ENCODE measurements around the gene WDTC1. TPM values are rescaled to one million over a fixed set of nuclear protein-coding genes. Genes with fewer than 3 reads are reported as not detected.

WDTC1 gene
- total and polyA plus RNA-seq, 2 of the 8 experiments (the other 6 are each of a cell fraction or from before 2014, with no cell fraction given), result 7.5 to 18.7 TPM

DNA sequence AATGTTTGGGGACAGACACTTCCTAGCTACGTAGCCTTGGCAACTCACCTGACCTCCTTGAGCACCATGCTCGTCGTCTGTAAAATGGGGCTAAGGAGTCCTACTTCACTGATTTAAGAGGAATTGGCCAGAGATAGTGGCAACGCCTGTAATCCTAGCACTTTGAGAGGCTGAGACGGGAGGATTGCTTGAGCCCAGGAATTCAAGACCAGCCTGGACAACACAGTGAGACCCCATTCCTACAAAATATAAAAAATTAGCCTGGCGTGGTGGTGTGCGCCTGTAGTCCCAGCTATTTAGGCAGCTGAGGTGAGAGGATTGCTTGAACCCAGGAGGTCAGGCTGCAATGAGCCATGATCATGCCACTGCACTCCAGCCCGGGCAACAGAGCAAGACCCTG, 111.9 kb downstream of the WDTC1 start:
- H3K14ac ChIP-seq (ENCODE audit: insufficient read length), result no peak overlapping the region
- no peak overlapping the region for H2BK15ac ChIP-seq (ENCODE audit: low read length)

More for the DNA sequence above, 111.9 kb downstream of the WDTC1 start:
- Histone ChIP-seq H2BK120ac (replicated peaks; ENCODE audit: low read depth, low read length) (no peak overlapping the region), H3K4ac (replicated peaks; ENCODE audit: insufficient read length, low read depth, low read length) (no peak overlapping the region), H3K79me2 (ENCODE audit: control insufficient read depth in 1 of 2, insufficient read depth in 2 of 2, low read length in 2 of 2) (peaks cover 0 to 4% of the 10 kb centered on the region in 2 experiments; a peak in 1 of 4 replicates), H2BK12ac (ENCODE audit: low read depth, low read length) (no peak overlapping the region), H3K4me1 (replicated peaks in 1 of 4; ENCODE audit: control insufficient read depth in 3 of 4, insufficient read depth in 4 of 4, low read length in 3 of 4) (peaks cover 0 to 36% (median 25%) of the 10 kb centered on the region in 4 experiments; a peak in 6 of 7 replicates), H3K4me3 (ENCODE audit: extremely low read depth in 1 of 4, insufficient read depth in 2 of 4, low read depth in 3 of 4, low read length in 4 of 4) (no peak overlapping the region), H3K79me1 (ENCODE audit: low read depth, low read length) (no peaks in the 10 kb centered on the region), H4K91ac (replicated peaks; ENCODE audit: insufficient read length, low read length) (no peak overlapping the region), H4K5ac (ENCODE audit: insufficient read length, low read depth, low read length) (no peak overlapping the region), H4K8ac (ENCODE audit: extremely low read depth, insufficient read depth, low read length) (no peak overlapping the region; the same call in 1 of the 2 replicates), H2AK5ac (ENCODE audit: low read depth, low read length) (no peak overlapping the region), H3K18ac (ENCODE audit: extremely low read depth, low read length) (no peak overlapping the region), H4K20me1 (replicated peaks in 1 of 2; ENCODE audit: control insufficient read depth in 1 of 2, insufficient read depth in 2 of 2, low read length in 2 of 2) (peaks cover 0 to 10% of the 10 kb centered on the region in 2 experiments), H3K27me3 (replicated peaks in 1 of 4; ENCODE audit: control insufficient read depth in 3 of 4, extremely low read depth in 1 of 4, insufficient read depth in 3 of 4, low read length in 3 of 4) (peaks cover 0 to 8% (median 7%) of the 10 kb centered on the region in 4 experiments; a peak in 6 of 7 replicates), H3K9ac (replicated peaks in 1 of 4; ENCODE audit: extremely low read depth in 1 of 4, low read depth in 3 of 4, low read length in 3 of 4) (no peak overlapping the region), H2BK5ac (ENCODE audit: low read depth, low read length) (no peak overlapping the region), H3K23me2 (ENCODE audit: low read depth, low read length) (peaks cover 25% of the 10 kb centered on the region), H3K56ac (replicated peaks; ENCODE audit: insufficient read length, low read depth, low read length) (no peak overlapping the region), H3K23ac (ENCODE audit: insufficient read length) (no peak overlapping the region), H3K36me3 (ENCODE audit: control insufficient read depth in 2 of 4, insufficient read depth in 4 of 4, low read length in 3 of 4) (0 out of 8 replicates have a peak, but pooled peaks cover 0 to 3% (median 0%) of the 10 kb centered on the region in 4 experiments), H2AFZ (ENCODE audit: low read length) (no peak overlapping the region), H2BK20ac (ENCODE audit: low read length) (no peak overlapping the region), H3K9me3 (ENCODE audit: insufficient read depth in 2 of 2, low read depth in 1 of 2, low read length in 1 of 2) (no peaks in the 10 kb centered on the region), H3K4me2 (ENCODE audit: insufficient read depth in 1 of 2, low read depth in 2 of 2, low read length in 2 of 2) (no peak overlapping the region), H3K27ac (ENCODE audit: low read depth, low read length) (no peak overlapping the region)
- ChIA-PET POLR2A (ENCODE audit: partially characterized antibody) (interaction anchor here (1.2 to 1.8 kb wide), 5 partner anchors 10 to 45 kb away, joined by 3 to 5 read pairs (median 4); no protein-coding TSS in a partner anchor), CTCF (ENCODE audit: partially characterized antibody) (interaction anchor here (0.5 to 17.0 kb wide), 11 partner anchors 10 to 212 kb away, joined by 3 to 321 read pairs (median 6); no protein-coding TSS in a partner anchor)
- TF ChIP-seq EZH2 (IDR thresholded peaks at IDR 0.05; ENCODE audit: low read depth, low read length, severe bottlenecking) (no peak), SP4 (IDR thresholded peaks at IDR 0.05; ENCODE audit: low read length) (no peak)
- 91% methylated on average over 8 of the region's 8 CpGs; no CpG with 5 or more reads in 1 of the 2 experiments for WGBS, 2 experiments (ENCODE audit: extremely low coverage in 1 of 2, insufficient coverage in 1 of 2, insufficient read length in 1 of 2, insufficient replicate concordance in 2 of 2, low coverage in 1 of 2, low lambda C conversion rate in 2 of 2, missing lambda C conversion rate in 1 of 2)
- no peak for DNase-seq (ENCODE audit: low read depth in 1 of 2, low spot score in 2 of 2)
- no peak for FAIRE-seq
